Loucy (cell line): ENCODE measurements around the gene GFPT2.

Experiments
- H2AFZ ChIP-seq: fragments of 200-600 bp; sonication (generic); 2 replicates; pipeline ENCODE4 v1.6.0; 2016; ENCODE audit warnings: antibody characterized with exemption, mild to moderate bottlenecking, low read length, moderate library complexity
- H3F3A ChIP-seq: fragments of 200-600 bp; 2 replicates; pipeline ENCODE4 v1.6.0; 2016; ENCODE audit warnings: antibody characterized with exemption, low read depth, mild to moderate bottlenecking
- H3K27me3 ChIP-seq: fragments of 200-600 bp; sonication (generic); 2 replicates; pipeline ENCODE4 v1.6.1; 2014; ENCODE audit warnings: low read length, mild to moderate bottlenecking; ENCODE audit not compliant: insufficient read depth, poor library complexity, severe bottlenecking
- H3K36me3 ChIP-seq: fragments of 200-600 bp; sonication (generic); 2 replicates; pipeline ENCODE4 v1.6.1; 2016; ENCODE audit warnings: low read length; ENCODE audit not compliant: insufficient read depth
- H3K4me1 ChIP-seq: fragments of 200-600 bp; sonication (generic); 2 replicates; pipeline ENCODE4 v1.5.1; 2014; ENCODE audit warnings: low read length, mild to moderate bottlenecking; ENCODE audit not compliant: insufficient read depth, poor library complexity, severe bottlenecking
- H3K4me2 ChIP-seq: fragments of 200-600 bp; sonication (generic); 2 replicates; pipeline ENCODE4 v1.6.0; 2014; ENCODE audit warnings: antibody characterized with exemption, low read length, low read depth, mild to moderate bottlenecking; ENCODE audit not compliant: poor library complexity, severe bottlenecking
- H3K4me3 ChIP-seq: fragments of 200-600 bp; sonication (generic); 2 replicates; pipeline ENCODE4 v1.5.1; 2014; ENCODE audit warnings: low read length, mild to moderate bottlenecking, mixed read lengths; ENCODE audit not compliant: poor library complexity, severe bottlenecking
- H3K79me2 ChIP-seq: fragments of 200-600 bp; sonication (generic); 2 replicates; pipeline ENCODE4 v1.6.1; 2014; ENCODE audit warnings: low read length; ENCODE audit not compliant: insufficient read depth
- H3K9ac ChIP-seq: fragments of 200-600 bp; sonication (generic); 2 replicates; pipeline ENCODE4 v1.6.0; 2014; ENCODE audit warnings: mild to moderate bottlenecking, low read depth, low read length, moderate library complexity; ENCODE audit not compliant: poor library complexity, severe bottlenecking
- H3K9me2 ChIP-seq: fragments of 200-600 bp; sonication (generic); replicated peaks from 2 replicates; pipeline ENCODE4 v1.6.1; 2016; ENCODE audit warnings: low read depth, low read length, mixed read lengths
- H3K9me3 ChIP-seq: fragments of 200-600 bp; sonication (generic); 2 replicates; pipeline ENCODE4 v1.6.1; 2014; ENCODE audit warnings: mild to moderate bottlenecking, antibody characterized with exemption, low read length, low read depth; ENCODE audit not compliant: insufficient read depth
- H4K20me1 ChIP-seq: fragments of 200-600 bp; sonication (generic); 2 replicates; pipeline ENCODE4 v1.6.0; 2014; ENCODE audit warnings: antibody characterized with exemption, low read length, mild to moderate bottlenecking; ENCODE audit not compliant: insufficient read depth, poor library complexity, severe bottlenecking
- EZH2phosphoT487 ChIP-seq: fragments of 200-600 bp; IDR thresholded peaks from 2 replicates; pipeline ENCODE4 v1.6.1; 2018; ENCODE audit warnings: antibody characterized with exemption, mild to moderate bottlenecking, moderate library complexity, borderline replicate concordance
- TF ChIP-seq, protein P1 (sequence below): fragments of 200-600 bp; sonication (generic); conservative IDR thresholded peaks from 2 replicates; pipeline ENCODE4 v1.5.1; 2014; ENCODE audit warnings: mild to moderate bottlenecking, antibody characterized with exemption, low read length

Gene GFPT2

GRCh38 chr5:180390441-180391190, 37.5 kb upstream of the GFPT2 start:
- H4K20me1 ChIP-seq = no peaks in the 10 kb centered on the region
- no peaks in the 10 kb centered on the region for H3K4me1 ChIP-seq
- no peak overlapping the region for H3K4me3 ChIP-seq
- H3K9me3 ChIP-seq = no peaks in the 10 kb centered on the region
- H3F3A ChIP-seq = no peaks in the 10 kb centered on the region
- no peaks in the 10 kb centered on the region for H3K36me3 ChIP-seq
- no peak overlapping the region for H2AFZ ChIP-seq
- no peaks in the 10 kb centered on the region for H3K9me2 ChIP-seq
- no peaks in the 10 kb centered on the region for H3K79me2 ChIP-seq
- no peak overlapping the region for H3K9ac ChIP-seq
- H3K4me2 ChIP-seq = no peak overlapping the region
- no peak for TF ChIP-seq EZH2phosphoT487
- TF ChIP-seq, protein P1, sequence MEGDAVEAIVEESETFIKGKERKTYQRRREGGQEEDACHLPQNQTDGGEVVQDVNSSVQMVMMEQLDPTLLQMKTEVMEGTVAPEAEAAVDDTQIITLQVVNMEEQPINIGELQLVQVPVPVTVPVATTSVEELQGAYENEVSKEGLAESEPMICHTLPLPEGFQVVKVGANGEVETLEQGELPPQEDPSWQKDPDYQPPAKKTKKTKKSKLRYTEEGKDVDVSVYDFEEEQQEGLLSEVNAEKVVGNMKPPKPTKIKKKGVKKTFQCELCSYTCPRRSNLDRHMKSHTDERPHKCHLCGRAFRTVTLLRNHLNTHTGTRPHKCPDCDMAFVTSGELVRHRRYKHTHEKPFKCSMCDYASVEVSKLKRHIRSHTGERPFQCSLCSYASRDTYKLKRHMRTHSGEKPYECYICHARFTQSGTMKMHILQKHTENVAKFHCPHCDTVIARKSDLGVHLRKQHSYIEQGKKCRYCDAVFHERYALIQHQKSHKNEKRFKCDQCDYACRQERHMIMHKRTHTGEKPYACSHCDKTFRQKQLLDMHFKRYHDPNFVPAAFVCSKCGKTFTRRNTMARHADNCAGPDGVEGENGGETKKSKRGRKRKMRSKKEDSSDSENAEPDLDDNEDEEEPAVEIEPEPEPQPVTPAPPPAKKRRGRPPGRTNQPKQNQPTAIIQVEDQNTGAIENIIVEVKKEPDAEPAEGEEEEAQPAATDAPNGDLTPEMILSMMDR = no peak
- H3K27me3 ChIP-seq = no peaks in the 10 kb centered on the region

GRCh38 chr5:180389252-180390101, 36.3 kb upstream of the GFPT2 start:
- H3K4me1 ChIP-seq = no peaks in the 10 kb centered on the region
- H2AFZ ChIP-seq = no peak overlapping the region
- H3F3A ChIP-seq = no peaks in the 10 kb centered on the region

GRCh38 chr5:180387798-180388197, 34.7 kb upstream of the GFPT2 start:
- Histone ChIP-seq H3K4me1 (no peaks in the 10 kb centered on the region), H3K9me2 (no peaks in the 10 kb centered on the region), H3K4me2 (no peak overlapping the region), H3K9ac (no peak overlapping the region), H3K27me3 (no peaks in the 10 kb centered on the region), H2AFZ (no peak overlapping the region), H3K36me3 (no peaks in the 10 kb centered on the region), H4K20me1 (no peaks in the 10 kb centered on the region), H3K79me2 (no peaks in the 10 kb centered on the region), H3F3A (no peaks in the 10 kb centered on the region), H3K9me3 (no peaks in the 10 kb centered on the region), H3K4me3 (no peak overlapping the region)
- TF ChIP-seq, protein P1 = no peak
- TF ChIP-seq EZH2phosphoT487 = no peak

More at GRCh38 chr5:180389252-180390101, 36.3 kb upstream of the GFPT2 start:
- Histone ChIP-seq H3K4me3 (no peak overlapping the region), H3K9ac (no peak overlapping the region), H3K79me2 (no peaks in the 10 kb centered on the region), H4K20me1 (no peaks in the 10 kb centered on the region), H3K9me2 (no peaks in the 10 kb centered on the region), H3K27me3 (no peaks in the 10 kb centered on the region), H3K4me2 (no peak overlapping the region), H3K36me3 (no peaks in the 10 kb centered on the region), H3K9me3 (no peaks in the 10 kb centered on the region)
- TF ChIP-seq EZH2phosphoT487 = no peak
- TF ChIP-seq, protein P1 = no peak
